DMS153 treated with DMSO at 0.1 percent for 48 hours (cell line): ENCODE data around the gene ADGRD1.
"Not testable (repeated sequence)": the region's sequence is repeated elsewhere in the genome, so short reads cannot be mapped to it uniquely, and the experiment has no call there.

ENCODE experiments used
- DNase-seq: peaks from one replicate; lab custom pipeline; 2025; ENCODE audit not compliant: unreplicated experiment; lab: John Stamatoyannopoulos, UW

The ADGRD1 gene

GRCh38 chr12:131113568-131114270 is 160.0 kb downstream of the ADGRD1 start:
- no peak for DNase-seq

GRCh38 chr12:131114271-131114670 is 160.6 kb downstream of the ADGRD1 start:
- DNase-seq = no peak

- no peak for DNase-seq
Measured at GRCh38 chr12:131114942-131115584, 161.4 kb downstream of the ADGRD1 start.

- no peak for DNase-seq
Measured at GRCh38 chr12:131115766-131116467, 162.2 kb downstream of the ADGRD1 start.

GRCh38 chr12:131116468-131117117 is 162.9 kb downstream of the ADGRD1 start:
- DNase-seq = no peak

- DNase-seq = no peak
Measured at GRCh38 chr12:131117438-131118245, 163.9 kb downstream of the ADGRD1 start.

GRCh38 chr12:131118371-131118770 is 164.7 kb downstream of the ADGRD1 start:
- DNase-seq = no peak

- DNase-seq = not testable (repeated sequence)
Measured at GRCh38 chr12:131119345-131119744, 165.6 kb downstream of the ADGRD1 start.

- DNase-seq = no peak
Measured at GRCh38 chr12:131119936-131120335, 166.2 kb downstream of the ADGRD1 start.

- DNase-seq = no peak
Measured at GRCh38 chr12:131120831-131121271, 167.1 kb downstream of the ADGRD1 start.

- no peak for DNase-seq
Measured at GRCh38 chr12:131121705-131122405, 168.1 kb downstream of the ADGRD1 start.

- no peak for DNase-seq
Measured at GRCh38 chr12:131122631-131123030, 168.9 kb downstream of the ADGRD1 start.

GRCh38 chr12:131123817-131124216 is 170.1 kb downstream of the ADGRD1 start:
- no peak for DNase-seq

- no peak for DNase-seq
Measured at GRCh38 chr12:131124487-131125280, 171.0 kb downstream of the ADGRD1 start.

- no peak for DNase-seq
Measured at GRCh38 chr12:131126662-131127173, 173.0 kb downstream of the ADGRD1 start.

- DNase-seq = no peak
Measured at GRCh38 chr12:131128556-131128955, 174.8 kb downstream of the ADGRD1 start.

- not testable (repeated sequence) for DNase-seq
Measured at GRCh38 chr12:131128966-131129619, 175.4 kb downstream of the ADGRD1 start.

- DNase-seq = no peak
Measured at GRCh38 chr12:131129839-131130238, 176.1 kb downstream of the ADGRD1 start.
